Stimulated activated CD4-positive, alpha-beta T cell treated with anti-CD3 and anti-CD28 coated beads, Interleukin-1b, Interleukin-23, amount 100 ng/mL, for 4 hours (primary cell): ENCODE data around the gene RGS13.
"Not testable (repeated sequence)": the region's sequence is repeated elsewhere in the genome, so short reads cannot be mapped to it uniquely, and the experiment has no call there.

Experiments
- DNase-seq, 2 donors: peaks; one replicate each; pipeline ENCODE4 v3.0.0-alpha.2; 2020; ENCODE audit warnings: low read depth in 2 of 2

RGS13 gene

DNA sequence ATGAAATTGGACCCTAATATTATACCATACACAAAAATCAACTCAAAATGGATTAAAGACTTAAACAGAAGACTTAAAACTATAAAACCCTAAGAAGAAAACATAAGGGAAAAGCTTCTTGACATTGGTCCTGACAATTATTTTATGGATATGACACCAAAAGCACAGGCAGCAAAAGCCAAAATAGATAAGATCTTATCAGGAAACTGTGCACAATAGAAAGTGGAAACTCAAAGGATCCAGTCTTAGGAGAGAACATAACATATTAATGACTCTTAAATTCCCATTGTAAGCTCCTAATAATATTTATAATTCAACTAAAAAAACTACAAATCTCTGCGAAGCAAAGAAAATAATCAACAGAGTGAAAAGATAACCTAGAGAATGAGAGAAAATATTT, 39.8 kb downstream of the RGS13 start:
- DNase-seq, result no peak

DNA sequence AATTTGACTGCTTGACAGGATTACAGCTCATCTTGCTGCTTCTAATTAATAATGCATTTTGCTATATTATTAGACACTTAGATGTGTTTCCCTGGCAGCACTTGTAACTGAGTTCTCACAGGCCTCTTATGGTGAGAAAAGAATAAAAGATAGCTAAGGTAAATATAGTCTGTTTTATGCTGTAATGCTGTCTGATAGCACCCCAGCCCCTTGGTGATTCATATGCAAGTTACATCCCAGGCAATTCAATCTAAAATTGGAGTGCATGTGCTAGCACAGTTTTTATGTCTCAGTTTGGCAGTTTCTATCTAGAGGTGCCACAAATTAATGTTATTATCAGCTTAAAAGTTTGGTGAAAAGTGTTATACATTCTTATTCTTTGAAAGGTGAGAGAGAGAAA, 42.2 kb downstream of the RGS13 start:
- DNase-seq, result no peak

DNA sequence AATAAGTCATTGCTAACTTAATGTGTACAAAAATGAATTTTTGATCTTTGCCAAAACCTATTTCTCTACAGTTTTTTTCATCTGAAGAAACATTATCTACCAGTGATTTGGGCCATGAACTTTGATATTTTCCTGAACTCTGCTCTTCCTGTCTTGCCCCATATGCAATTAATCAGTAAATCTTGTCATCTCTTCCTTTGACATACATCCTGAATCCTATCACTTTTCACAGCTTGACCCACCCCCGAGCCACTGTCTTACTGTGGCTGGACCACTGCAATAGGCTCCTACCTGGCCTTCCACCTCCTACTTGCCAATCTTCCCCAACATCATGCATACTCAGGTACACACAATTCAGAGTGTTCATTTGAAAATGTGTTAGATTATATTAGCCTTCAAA, 46.4 kb downstream of the RGS13 start:
- DNase-seq, result no peak

DNA sequence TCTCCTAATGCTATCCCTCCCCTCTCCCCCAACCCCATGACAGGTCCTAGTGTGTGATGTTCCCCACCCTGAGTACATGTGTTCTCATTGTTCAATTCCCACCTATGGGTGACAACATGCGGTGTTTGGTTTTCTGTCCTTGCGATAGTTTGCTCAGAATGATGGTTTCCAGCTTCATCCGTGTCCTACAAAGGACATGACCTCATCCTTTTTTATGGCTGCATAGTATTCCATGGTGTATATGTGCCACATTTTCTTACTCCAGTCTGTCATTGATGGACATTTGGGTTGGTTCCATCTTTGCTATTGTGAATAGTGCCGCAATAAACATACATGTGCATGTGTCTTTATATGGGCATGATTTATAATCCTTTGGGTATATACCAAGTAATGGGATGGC, 47.1 kb downstream of the RGS13 start:
- not testable (repeated sequence) for DNase-seq

DNA sequence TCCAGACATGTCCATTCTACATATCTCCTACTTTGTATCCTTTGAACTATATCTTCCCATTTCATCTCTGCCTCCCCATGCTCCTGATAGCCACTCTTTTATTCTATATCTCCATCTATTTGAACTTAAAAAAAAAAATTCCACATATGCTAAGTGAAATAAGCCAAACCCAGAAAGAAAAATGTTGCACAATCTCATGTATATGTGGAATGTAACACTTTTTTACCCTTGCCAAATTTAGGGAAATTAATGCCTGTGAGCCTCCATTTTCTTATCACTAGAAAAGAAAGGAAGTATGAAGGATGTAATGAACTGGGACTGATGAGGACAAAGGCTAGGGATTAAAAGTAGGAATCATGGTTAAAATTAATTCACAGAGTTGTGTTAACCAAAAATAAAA, 53.5 kb downstream of the RGS13 start:
- no peak for DNase-seq

DNA sequence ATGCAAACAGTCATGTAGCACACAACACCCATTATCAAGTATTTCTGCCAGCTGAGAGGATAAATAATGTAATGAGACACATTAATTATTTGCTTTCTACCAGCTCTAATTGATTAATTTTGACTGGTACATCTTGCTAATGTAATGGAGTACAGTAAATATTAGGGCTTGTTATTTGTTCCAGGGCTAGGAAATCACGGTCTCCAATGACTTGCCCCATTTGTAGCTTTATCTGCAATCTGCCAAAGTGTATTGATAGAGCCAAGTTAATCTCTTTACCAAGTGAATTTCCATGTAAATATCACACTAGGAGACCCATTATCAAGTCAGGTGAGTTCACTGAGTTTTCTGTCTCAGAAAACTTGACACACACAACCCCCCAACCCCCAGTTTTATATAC, 55.1 kb downstream of the RGS13 start:
- DNase-seq, result no peak

DNA sequence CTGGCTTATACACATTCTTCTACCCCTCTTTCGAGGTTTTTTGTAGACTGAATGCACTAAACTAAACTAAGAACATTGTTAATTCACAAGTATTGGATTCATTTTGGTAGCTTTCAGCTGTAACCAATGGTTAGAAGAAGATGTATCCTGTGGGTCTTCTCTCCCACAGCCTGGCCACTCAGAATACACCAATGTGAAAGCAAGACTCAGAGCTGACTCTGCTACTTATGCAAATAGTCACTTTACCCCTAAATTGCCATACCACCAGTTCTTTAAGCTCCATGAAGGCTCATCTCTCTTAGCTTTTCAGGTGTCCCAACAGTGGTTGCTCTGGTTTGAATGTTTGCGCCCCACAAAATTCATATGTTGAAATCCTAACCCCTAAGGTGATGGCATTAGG, 60.1 kb downstream of the RGS13 start:
- no peak for DNase-seq

DNA sequence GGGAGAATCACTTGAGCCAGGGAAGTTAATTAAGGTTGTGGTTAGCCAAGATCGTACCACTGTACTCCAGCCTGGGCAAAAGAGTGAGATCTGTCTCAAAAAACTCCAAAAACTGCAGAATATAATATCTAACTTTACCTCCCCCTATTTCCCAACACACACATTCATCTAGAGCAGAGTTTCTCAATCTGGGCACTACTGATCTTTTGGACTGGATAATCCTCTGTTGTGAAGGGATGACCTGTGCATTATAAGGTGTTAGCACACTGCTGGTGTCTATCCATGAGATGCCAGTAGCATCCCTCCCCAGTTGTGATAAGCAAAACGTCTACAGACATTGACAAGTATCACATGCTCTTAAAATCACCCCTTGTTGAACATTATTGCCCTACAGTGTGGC, 61.8 kb downstream of the RGS13 start:
- no peak for DNase-seq

DNA sequence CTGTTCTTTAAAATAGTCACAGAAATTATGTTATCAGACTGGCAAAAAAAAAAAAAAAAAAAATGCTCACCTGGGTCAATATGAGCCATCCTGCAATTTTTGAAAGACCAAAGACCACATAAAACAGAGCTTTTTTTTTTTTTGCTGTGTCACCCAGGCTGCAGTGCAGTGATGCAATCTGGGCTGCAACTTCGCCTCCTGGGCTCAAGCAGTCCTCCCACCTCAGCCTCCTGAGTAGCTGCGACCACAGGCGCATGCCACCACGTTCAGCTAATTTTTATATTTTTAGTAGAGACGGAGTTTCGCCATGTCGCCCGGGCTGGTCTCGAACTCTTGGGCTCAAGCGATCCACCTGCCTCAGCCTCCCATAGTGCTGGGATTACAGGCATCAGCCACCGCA, 62.8 kb downstream of the RGS13 start:
- DNase-seq, result no peak

DNA sequence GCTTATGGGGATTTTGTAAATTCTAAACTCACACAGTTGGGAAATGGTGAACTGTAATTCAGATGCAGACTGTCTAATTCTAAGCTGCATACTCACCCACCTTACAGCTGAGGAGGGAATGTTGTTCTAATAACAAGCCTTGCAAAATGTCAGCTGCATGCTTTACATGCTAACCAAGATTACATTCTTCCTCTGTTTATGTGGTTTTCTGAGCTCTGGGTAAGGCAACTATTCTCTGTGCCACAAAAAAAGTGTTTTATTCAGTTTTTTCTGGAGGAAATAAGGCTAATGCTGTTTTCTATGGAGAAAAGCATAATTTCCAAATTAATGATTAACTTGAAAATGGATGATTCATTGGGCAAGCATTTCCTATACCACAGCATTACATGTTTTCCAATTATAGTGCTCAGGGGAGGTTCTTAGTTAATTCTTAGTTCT, 64.9 kb downstream of the RGS13 start:
- DNase-seq, result no peak

DNA sequence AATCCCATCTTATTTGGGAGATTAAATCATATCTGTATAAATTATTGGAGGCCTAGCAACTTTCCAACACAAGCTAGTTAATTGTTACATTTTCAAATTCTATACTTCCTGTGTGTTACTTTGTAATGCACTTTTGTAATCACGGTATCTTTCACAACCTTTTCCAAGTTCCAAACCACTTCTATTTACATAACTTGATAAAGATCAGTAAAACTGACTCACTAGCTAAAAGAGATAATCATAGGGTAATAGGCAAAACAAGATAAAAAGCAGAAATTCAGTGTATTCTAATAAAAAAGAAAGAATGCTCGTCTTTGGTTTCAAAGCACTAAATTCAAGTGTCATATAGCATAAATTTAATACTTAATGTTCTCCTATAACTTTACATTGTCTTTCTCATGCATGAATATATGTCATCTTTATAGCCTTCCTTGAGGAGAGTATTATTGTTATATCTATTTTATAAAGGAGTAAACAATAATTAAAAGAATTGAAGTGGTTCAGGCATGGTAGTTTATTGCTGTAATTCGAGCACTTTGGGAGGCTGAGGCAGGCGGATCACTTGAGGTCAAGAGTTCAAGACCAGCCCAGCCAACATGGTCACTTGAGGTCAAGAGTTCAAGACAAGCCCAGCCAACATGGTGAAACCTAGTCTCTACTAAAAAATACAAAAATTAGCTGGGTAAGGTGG, 66.4 kb downstream of the RGS13 start:
- DNase-seq, result no peak

DNA sequence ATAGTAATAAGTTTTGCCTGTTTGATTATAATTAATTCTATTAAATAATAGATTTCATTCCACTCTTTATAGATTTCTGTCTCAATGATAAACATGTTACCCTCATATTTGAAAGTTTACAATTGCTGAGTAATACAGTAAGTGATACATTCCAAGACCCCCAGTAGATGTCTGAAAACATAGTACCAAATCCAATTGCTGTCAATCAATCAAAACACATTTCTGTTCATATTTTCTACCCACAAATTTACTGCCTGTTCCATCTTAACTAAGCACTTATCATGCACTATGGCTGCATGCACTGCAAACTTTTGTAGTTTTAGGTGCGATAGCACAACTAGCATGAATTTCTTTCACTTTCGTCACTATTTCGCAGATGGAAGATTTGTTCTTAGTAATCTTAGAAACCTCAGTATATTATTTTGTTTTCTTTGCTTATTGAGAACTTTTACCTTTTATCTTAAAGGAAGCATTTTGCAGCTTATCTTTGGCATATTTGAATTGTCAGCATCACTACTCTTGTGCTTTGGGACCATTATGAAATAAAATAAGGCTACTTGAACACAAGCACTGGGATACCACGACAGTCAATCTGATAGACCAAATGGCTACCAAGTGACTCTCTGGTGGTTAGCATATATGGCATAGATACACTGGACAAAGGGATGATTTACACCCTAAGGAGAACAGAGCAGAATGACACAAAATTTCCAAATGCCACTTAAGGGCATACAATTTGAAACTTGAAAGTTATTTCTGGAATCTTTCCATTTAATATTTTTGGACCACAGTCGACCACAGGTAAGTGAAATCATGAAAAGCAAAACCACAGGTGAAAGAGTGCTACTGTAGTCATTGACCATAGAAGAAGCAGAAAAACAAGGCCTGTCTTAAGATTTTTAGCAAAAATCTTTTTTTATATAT, 67.6 kb downstream of the RGS13 start:
- no peak for DNase-seq

DNA sequence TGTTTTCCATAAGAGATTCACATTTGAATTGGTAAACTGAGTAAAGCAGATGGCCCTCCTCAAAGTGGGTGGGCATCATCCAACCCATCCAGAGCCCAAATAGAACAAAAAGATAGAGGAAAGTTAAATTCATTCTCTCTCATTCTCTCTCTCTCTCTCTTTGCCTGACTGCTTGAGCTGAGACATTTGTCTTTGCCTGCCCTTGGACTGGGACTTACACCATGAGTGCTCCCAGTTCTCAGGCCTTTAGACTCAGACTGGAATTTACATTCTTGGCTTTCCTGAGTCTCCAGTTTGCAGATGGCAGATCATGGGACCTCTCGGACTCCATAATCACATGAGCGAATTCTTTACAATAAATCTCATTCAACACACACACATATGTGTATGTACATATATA, 69.6 kb downstream of the RGS13 start:
- no peak for DNase-seq

DNA sequence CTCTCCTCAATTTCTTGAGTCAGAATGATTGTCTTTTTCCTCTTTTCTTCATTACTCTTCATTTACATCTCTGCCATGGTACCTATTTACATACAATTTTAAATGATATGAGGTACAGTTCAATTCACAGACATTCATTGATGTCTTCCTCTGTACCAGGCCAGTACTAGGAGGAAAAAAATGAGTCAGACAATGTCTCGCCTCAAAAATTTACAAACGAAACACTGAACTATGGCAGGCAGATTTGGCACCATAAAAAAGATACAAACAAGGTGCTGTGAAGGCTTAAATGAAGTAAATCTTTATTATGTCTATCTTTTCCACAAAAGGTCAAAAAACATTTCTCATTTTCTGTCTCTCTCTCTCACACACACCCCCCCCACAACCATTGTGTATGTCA, 71.0 kb downstream of the RGS13 start:
- DNase-seq, result no peak

DNA sequence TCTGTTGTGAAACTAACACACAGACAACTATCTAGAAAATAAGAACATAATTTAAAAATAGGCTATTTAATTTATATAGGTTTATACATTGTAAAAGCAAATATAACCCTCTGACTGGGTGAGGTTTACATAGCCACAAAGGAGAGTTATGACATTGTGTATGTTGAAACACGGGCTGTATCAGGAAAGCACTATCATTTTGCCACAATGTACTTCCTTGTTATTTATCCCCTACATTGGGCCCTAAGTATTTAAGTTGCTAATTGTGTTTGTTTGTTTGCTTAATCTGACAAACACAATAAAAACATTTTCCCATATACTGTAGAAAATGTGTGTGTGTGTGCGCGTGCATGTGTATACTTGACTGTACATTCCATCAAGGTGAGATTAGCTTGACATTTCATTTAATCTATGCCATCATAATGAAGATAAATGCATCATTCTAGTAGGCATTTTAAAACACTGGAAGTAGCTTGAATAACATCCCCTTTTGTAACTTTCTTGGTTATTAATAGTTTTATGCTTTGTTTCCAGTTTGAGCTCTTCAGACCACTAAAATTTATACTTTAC, 72.1 kb downstream of the RGS13 start:
- DNase-seq, result no peak

DNA sequence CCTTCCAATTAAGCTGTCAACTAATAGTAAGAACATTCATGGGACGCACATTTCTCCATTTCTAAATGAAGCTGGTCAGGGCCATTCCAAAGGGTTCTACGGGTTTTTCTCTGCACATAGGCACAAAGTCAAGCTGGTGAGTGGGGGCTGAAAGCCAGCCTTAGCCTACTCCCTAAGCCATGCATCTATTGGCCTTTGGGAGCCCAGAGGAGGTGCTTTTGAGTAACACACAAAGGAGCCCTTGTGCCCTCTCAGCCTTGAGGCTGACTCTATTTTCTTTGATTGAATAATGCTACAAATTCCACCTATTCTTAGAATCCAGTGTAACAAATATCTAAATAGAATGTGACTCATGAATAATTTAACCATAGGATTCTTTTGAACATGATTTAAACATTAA, 73.6 kb downstream of the RGS13 start:
- DNase-seq, result no peak
